Aorta (tissue), 5 donors: ENCODE data around the gene USP5. TPM values are rescaled to one million over a fixed set of nuclear protein-coding genes. Genes with fewer than 3 reads are reported as not detected.
"Not testable (repeated sequence)": the region's sequence is repeated elsewhere in the genome, so short reads cannot be mapped to it uniquely, and the experiment has no call there.

Experiments
- ATAC-seq: fragments of 200-7000 bp; cut with Tn5 transposase; one replicate; pipeline ENCODE4 v1.9.1; 2022; ENCODE audit warnings: moderate library complexity; ENCODE audit not compliant: low FRiP score
- DNase-seq, 2 donors: peaks; one replicate each; pipeline ENCODE4 v3.0.0-alpha.2; 2020
- H3K27ac ChIP-seq, 2 donors: one replicate each; pipeline ENCODE4 v1.5.1; 2013; ENCODE audit warnings: low read length in 2 of 2, mild to moderate bottlenecking in 2 of 2, moderate library complexity in 2 of 2, control low read depth in 1 of 2, inconsistent platforms in 1 of 2, low read depth in 1 of 2
- H3K27me3 ChIP-seq, 2 donors: one replicate each; pipeline ENCODE4 v1.6.1; 2013; ENCODE audit warnings: control low read depth in 1 of 2, low read length in 1 of 2, mild to moderate bottlenecking in 1 of 2, moderate library complexity in 1 of 2; ENCODE audit not compliant: insufficient read depth in 2 of 2, control insufficient read depth in 1 of 2
- H3K36me3 ChIP-seq, 2 donors: one replicate each; pipeline ENCODE4 v1.6.1; 2013; ENCODE audit warnings: control low read depth in 1 of 2, low read length in 1 of 2, mild to moderate bottlenecking in 1 of 2; ENCODE audit not compliant: insufficient read depth in 2 of 2, control insufficient read depth in 1 of 2
- H3K4me1 ChIP-seq, 2 donors: one replicate each; pipeline ENCODE4 v1.6.1; 2013; ENCODE audit warnings: low read length in 2 of 2, control low read depth in 1 of 2, mild to moderate bottlenecking in 1 of 2, moderate library complexity in 1 of 2; ENCODE audit not compliant: insufficient read depth in 2 of 2, control insufficient read depth in 1 of 2
- H3K4me3 ChIP-seq, 2 donors: one replicate each; pipeline ENCODE4 v1.5.1; 2013; ENCODE audit warnings: low read length in 2 of 2, control low read depth in 1 of 2, mild to moderate bottlenecking in 1 of 2
- H3K9me3 ChIP-seq: one replicate; pipeline ENCODE4 v1.6.1; 2013; ENCODE audit warnings: mild to moderate bottlenecking, low read length; ENCODE audit not compliant: control insufficient read depth
- WGBS, 2 donors: extraction: QIAGEN DNeasy Blood & Tissue Kit; methylation state at CpG; one replicate each; pipeline ENCODE4 v1.1.7; 2013; 5-methylcytosine and 5-hydroxymethylcytosine counted together
- intact Hi-C, 2 donors: fragments of 100-400 bp; cut with DNase I; formaldehyde crosslinking; loops; one replicate each; pipeline versions ENCODE4 v1.14.2 to v1.15.0; 2022
- polyA plus RNA-seq, 2 donors: library from polyadenylated mRNA; stranded (reverse); fragments of 200-250 nt; gene quantifications; one replicate each; pipeline ENCODE4 v1.2.3, GENCODE V29; 2013
- total RNA-seq, 2 donors: library from RNA; stranded (reverse); fragmentation: NEBNext Ultra II Directional; extraction: Animal tissue kit (Norgen Biotek cat#: 25700); gene quantifications; one replicate each; pipeline ENCODE4 v1.2.1, GENCODE V29; 2021
- donor health status: healthy with polysubstance abuse.
- donor health status: Bipolar disorder and iron deficiency.
- donor health status: DM: no; HTN: no; CAD: no.
- donor health status: DM: no; HTN: no; CAD: no.
- donor health status: DM: yes; HTN: yes; CAD: no.

Gene USP5
- total and polyA plus RNA-seq, 4 donors, result 26.7 to 64.6 (median 53.2) TPM

DNA sequence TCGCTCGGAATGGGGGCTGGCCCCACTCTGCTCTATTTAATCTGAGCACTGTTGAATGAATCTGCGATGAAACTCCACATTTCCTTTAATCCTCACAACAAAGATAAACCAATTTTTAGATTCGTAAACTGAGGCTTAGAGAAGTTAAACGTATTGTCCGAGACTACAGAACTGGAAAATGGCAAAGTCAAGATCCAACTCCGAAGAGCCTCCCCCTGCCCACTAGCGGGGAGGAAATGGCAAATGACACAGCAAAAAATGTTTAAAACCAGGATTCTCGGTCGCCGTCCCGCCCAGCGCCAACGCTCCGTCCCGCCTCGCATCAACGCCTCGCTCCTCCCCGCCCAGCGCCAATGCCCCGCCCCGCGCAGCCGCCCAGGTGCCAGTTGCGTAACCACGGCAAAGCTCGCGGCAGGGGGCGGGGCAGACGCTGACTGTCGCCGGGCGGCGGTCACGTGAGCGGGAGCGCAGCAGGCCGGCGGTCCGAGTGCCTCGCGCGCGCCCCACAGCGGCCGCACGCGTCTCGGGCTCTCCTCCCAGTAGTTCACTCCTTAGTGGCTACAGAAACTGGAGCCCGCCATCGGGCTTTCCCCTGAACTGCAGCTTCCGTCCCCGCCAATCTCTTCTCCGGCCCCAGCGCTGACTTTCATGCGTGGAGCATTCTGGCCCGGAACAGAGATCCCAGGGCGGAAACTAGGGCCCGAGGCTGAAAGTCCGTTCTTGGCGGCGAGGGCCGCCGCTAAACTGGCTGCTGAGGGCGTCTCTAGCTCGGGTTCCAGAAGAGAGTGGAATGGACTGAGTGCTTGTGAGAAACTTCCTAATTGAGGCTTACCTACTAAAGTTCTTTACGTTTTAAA, 39.1 kb downstream of the USP5 start:
- intact Hi-C loops, result loop anchor here in 1 of 2 donors (2.0 kb wide), 1 partner anchor 38 kb away; the partner anchor contains the start of gene USP5
- no peaks in the 10 kb centered on the region for H3K36me3 ChIP-seq
- H3K27ac ChIP-seq, result peak overlapping the region; percentile 46 to 78
- H3K4me3 ChIP-seq, result peak overlapping the region; percentile 29 to 44
- H3K4me1 ChIP-seq, result no peaks in the 10 kb centered on the region
- peak; percentile 98 to 100 for DNase-seq
- ATAC-seq, result peak; percentile 99
- no peaks in the 10 kb centered on the region for H3K9me3 ChIP-seq
- 1% methylated on average over 57 to 68 of the region's 68 CpGs for WGBS, 2 donors
- H3K27me3 ChIP-seq, result no peaks in the 10 kb centered on the region

- peak overlapping the region; percentile 10 to 44 for H3K4me3 ChIP-seq
- peak overlapping the region; percentile 46 to 78 for H3K27ac ChIP-seq
- intact Hi-C loops, result loop anchor here in 1 of 2 donors (2.0 kb wide), 1 partner anchor 39 kb away; the partner anchor contains the start of gene USP5
- H3K36me3 ChIP-seq, result no peaks in the 10 kb centered on the region
- peak in 1 of 2 donors; percentile 41 for DNase-seq
- no peaks in the 10 kb centered on the region for H3K9me3 ChIP-seq
- ATAC-seq, result peak; percentile 1
- 82 to 83% methylated on average over 5 of the region's 5 CpGs for WGBS, 2 donors
- H3K4me1 ChIP-seq, result no peaks in the 10 kb centered on the region
- no peaks in the 10 kb centered on the region for H3K27me3 ChIP-seq
Measured at GRCh38 chr12:6891646-6892001, 39.7 kb downstream of the USP5 start.

GRCh38 chr12:6892683-6893082, 40.7 kb downstream of the USP5 start:
- H3K36me3 ChIP-seq, H3K4me3 ChIP-seq, H3K27ac ChIP-seq, H3K4me1 ChIP-seq, H3K27me3 ChIP-seq, ATAC-seq, intact Hi-C loops, H3K9me3 ChIP-seq: not testable (repeated sequence)
- WGBS, 2 donors, result 90 to 95% methylated on average over 3 of the region's 3 CpGs
- DNase-seq, result peak in 1 of 2 donors; percentile 23

GRCh38 chr12:6894321-6894720, 42.4 kb downstream of the USP5 start:
- no peak for ATAC-seq
- H3K9me3 ChIP-seq, result no peaks in the 10 kb centered on the region
- no peaks in the 10 kb centered on the region for H3K4me1 ChIP-seq
- no peaks in the 10 kb centered on the region for H3K36me3 ChIP-seq
- WGBS, 2 donors, result 81 to 84% methylated on average over 3 of the region's 3 CpGs
- no peaks in the 10 kb centered on the region for H3K27me3 ChIP-seq
- H3K4me3 ChIP-seq, result no peak overlapping the region
- DNase-seq, result peak in 1 of 2 donors; percentile 11
- intact Hi-C loops, result no loop called here
- H3K27ac ChIP-seq, result no peak overlapping the region

- no peak for DNase-seq
- no peak for ATAC-seq
- Histone ChIP-seq H3K4me1 (no peaks in the 10 kb centered on the region), H3K27me3 (no peaks in the 10 kb centered on the region), H3K27ac (no peak overlapping the region), H3K36me3 (no peaks in the 10 kb centered on the region), H3K9me3 (no peaks in the 10 kb centered on the region), H3K4me3 (no peak overlapping the region)
- 46 to 63% methylated on average over 6 of the region's 6 CpGs for WGBS, 2 donors
- intact Hi-C loops, result no loop called here
Measured at GRCh38 chr12:6896846-6897435, 45.0 kb downstream of the USP5 start.

DNA sequence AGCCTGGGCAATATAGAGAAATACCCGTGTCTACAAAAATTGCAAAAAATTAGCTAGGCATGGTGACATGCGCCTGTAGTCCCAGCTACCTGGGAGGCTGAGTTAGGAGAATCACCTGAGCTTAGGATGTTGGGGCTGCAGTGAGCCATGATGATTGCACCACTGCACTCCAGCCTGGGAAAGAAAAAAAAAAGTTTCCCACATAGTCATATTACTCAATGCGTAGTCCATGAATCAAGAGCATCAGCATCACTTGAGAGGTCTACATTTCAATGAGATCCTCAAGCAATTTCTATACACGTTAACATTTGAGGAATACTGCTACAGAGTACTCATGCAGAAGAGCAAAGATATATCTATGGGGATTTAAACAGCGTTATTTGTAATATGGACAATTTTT, 47.5 kb downstream of the USP5 start:
- Histone ChIP-seq H3K36me3 (no peaks in the 10 kb centered on the region), H3K27ac (no peak overlapping the region), H3K27me3 (no peaks in the 10 kb centered on the region), H3K9me3 (no peaks in the 10 kb centered on the region), H3K4me3 (no peak overlapping the region), H3K4me1 (no peaks in the 10 kb centered on the region)
- WGBS, 2 donors, result 74 to 81% methylated on average over 5 of the region's 5 CpGs
- DNase-seq (no peak), ATAC-seq (no peak)
- intact Hi-C loops, result no loop called here

DNA sequence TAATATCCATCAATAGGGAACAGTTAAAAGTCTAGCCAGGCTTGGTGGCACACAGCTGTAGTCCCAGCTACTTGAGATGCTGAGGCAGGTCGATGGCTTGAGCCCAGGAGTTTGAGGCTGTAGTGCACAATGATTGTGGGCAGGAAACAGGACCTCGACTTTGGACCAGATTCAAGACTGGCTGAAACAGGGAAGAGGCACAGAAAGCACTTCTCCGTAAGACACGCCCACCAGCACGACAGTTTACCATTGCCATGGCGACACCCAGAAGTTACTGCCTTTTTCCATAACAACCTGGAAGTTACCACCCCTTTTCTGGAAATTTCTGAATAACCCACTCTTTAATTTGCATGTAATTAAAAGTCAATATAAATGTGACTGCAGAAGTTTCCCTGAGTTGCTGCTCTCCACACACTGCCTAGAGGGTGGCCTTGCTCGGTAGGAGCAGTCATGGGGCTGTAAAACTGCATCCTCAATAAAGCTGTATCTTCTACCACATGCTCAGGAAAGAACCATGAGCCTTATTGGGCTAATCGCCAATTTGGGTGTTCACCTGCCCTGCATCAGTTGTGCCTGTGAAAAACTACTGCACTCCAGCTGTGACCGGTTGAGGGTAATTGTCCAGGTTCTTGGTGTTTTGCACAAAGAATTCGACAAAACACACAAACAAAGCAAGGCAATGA, 48.0 kb downstream of the USP5 start:
- no peak for ATAC-seq
- intact Hi-C loops, result no loop called here
- 55 to 64% methylated on average over 10 of the region's 10 CpGs for WGBS, 2 donors
- Histone ChIP-seq H3K4me1 (no peaks in the 10 kb centered on the region), H3K27ac (no peak overlapping the region), H3K9me3 (no peaks in the 10 kb centered on the region), H3K27me3 (no peaks in the 10 kb centered on the region), H3K4me3 (no peak overlapping the region), H3K36me3 (no peaks in the 10 kb centered on the region)
- peak in 1 of 2 donors; percentile 88 for DNase-seq

GRCh38 chr12:6902448-6902847, 50.5 kb downstream of the USP5 start:
- 83 to 89% methylated on average over 4 of the region's 4 CpGs for WGBS, 2 donors
- Histone ChIP-seq H3K36me3 (no peaks in the 10 kb centered on the region), H3K4me3 (no peak overlapping the region), H3K27ac (no peak overlapping the region), H3K27me3 (no peaks in the 10 kb centered on the region), H3K4me1 (no peaks in the 10 kb centered on the region), H3K9me3 (no peaks in the 10 kb centered on the region)
- intact Hi-C loops, result no loop called here
- ATAC-seq (no peak), DNase-seq (no peak)
